ENCODE measurements around the gene LDB3.

LDB3 gene

GRCh38 chr10:86690657-86691084, 22.4 kb downstream of the LDB3 start:
- ATAC-seq = no peak

DNA sequence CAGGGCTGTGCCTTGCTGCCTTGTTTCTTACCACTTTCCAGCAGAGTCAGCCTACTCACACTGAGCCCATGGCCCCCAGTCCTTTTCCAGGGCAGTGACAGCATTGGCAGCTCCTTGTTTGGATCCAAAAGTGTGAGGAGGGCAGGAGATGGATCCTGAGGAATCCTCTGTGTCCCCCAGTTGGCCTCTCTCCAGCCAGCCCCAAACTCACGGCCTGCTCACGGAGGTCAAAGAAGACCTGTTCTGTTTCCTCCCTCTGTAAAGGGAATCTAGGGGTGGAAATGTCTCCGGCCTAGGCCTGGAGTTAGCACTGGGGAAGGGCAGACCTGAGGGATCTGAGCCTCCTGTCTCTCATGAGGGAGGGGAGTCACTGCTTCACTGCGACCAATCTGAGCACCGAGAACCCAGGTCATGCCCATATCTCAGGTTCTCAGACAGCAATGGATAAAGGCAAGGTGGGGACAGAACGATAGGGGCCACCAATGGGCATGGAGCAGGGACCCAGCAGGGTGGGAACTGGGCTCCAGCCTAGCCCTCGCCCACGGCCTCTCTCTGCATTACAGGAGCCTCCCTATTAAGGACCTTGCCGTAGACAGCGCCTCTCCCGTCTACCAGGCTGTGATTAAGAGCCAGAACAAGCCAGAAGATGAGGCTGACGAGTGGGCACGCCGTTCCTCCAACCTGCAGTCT, 23.2 kb downstream of the LDB3 start:
- TF ChIP-seq, protein P1, sequence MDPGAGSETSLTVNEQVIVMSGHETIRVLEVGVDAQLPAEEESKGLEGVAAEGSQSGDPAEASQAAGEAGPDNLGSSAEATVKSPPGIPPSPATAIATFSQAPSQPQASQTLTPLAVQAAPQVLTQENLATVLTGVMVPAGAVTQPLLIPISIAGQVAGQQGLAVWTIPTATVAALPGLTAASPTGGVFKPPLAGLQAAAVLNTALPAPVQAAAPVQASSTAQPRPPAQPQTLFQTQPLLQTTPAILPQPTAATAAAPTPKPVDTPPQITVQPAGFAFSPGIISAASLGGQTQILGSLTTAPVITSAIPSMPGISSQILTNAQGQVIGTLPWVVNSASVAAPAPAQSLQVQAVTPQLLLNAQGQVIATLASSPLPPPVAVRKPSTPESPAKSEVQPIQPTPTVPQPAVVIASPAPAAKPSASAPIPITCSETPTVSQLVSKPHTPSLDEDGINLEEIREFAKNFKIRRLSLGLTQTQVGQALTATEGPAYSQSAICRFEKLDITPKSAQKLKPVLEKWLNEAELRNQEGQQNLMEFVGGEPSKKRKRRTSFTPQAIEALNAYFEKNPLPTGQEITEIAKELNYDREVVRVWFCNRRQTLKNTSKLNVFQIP (CRISPR knock-in tag; IDR thresholded peaks at IDR 0.05; ENCODE audit: borderline replicate concordance, low read depth) = no peak
- TF ChIP-seq ZFP30 (CRISPR knock-in tag; IDR thresholded peaks at IDR 0.05) = no peak
- no peak for TF ChIP-seq ZC3H10 (CRISPR knock-in tag; IDR thresholded peaks at IDR 0.05)

More at GRCh38 chr10:86690657-86691084, 22.4 kb downstream of the LDB3 start:
- no peak for TF ChIP-seq ZNF565 (CRISPR knock-in tag; conservative IDR thresholded peaks at IDR 0.05; ENCODE audit: low read depth)
- no peak for TF ChIP-seq ZC3H10 (CRISPR knock-in tag; IDR thresholded peaks at IDR 0.05)
- TF ChIP-seq TCF4 (CRISPR knock-in tag; IDR thresholded peaks at IDR 0.05; ENCODE audit: borderline replicate concordance) = no peak
- TF ChIP-seq, protein P1 (CRISPR knock-in tag; IDR thresholded peaks at IDR 0.05; ENCODE audit: borderline replicate concordance, low read depth) = no peak

GRCh38 chr10:86692023-86692514, 23.8 kb downstream of the LDB3 start:
- TF ChIP-seq ESRRG (CRISPR knock-in tag; IDR thresholded peaks at IDR 0.05) (no peak), ZC3H10 (CRISPR knock-in tag; IDR thresholded peaks at IDR 0.05) (no peak), ZNF70 (CRISPR knock-in tag; IDR thresholded peaks at IDR 0.05) (no peak), ARNTL (CRISPR knock-in tag; IDR thresholded peaks at IDR 0.05; ENCODE audit: borderline replicate concordance, low read depth) (no peak), PPARA (CRISPR knock-in tag; IDR thresholded peaks at IDR 0.05; ENCODE audit: borderline replicate concordance) (no peak), CSDC2 (CRISPR knock-in tag; IDR thresholded peaks at IDR 0.05) (no peak), RARB (CRISPR knock-in tag; IDR thresholded peaks at IDR 0.05) (no peak), ISL1 (CRISPR knock-in tag; IDR thresholded peaks at IDR 0.05) (no peak), BACH2 (CRISPR knock-in tag; IDR thresholded peaks at IDR 0.05; ENCODE audit: borderline replicate concordance) (no peak), TCF4 (CRISPR knock-in tag; IDR thresholded peaks at IDR 0.05; ENCODE audit: borderline replicate concordance) (no peak)
- TF ChIP-seq, protein P1 (CRISPR knock-in tag; IDR thresholded peaks at IDR 0.05; ENCODE audit: borderline replicate concordance, low read depth) = no peak
- TF ChIP-seq, protein P2, sequence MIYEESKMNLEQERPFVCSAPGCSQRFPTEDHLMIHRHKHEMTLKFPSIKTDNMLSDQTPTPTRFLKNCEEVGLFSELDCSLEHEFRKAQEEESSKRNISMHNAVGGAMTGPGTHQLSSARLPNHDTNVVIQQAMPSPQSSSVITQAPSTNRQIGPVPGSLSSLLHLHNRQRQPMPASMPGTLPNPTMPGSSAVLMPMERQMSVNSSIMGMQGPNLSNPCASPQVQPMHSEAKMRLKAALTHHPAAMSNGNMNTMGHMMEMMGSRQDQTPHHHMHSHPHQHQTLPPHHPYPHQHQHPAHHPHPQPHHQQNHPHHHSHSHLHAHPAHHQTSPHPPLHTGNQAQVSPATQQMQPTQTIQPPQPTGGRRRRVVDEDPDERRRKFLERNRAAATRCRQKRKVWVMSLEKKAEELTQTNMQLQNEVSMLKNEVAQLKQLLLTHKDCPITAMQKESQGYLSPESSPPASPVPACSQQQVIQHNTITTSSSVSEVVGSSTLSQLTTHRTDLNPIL (CRISPR knock-in tag; IDR thresholded peaks at IDR 0.05; ENCODE audit: low read depth) = no peak
- no peak for ATAC-seq

More for the DNA sequence above, 23.2 kb downstream of the LDB3 start:
- no peak for ATAC-seq

- TF ChIP-seq SNAI2 (CRISPR knock-in tag; IDR thresholded peaks at IDR 0.05) = no peak
- no peak for TF ChIP-seq ZNF565 (CRISPR knock-in tag; conservative IDR thresholded peaks at IDR 0.05; ENCODE audit: low read depth)
- TF ChIP-seq ZC3H10 (CRISPR knock-in tag; IDR thresholded peaks at IDR 0.05) = no peak
- no peak for TF ChIP-seq TOX (CRISPR knock-in tag; IDR thresholded peaks at IDR 0.05; ENCODE audit: borderline replicate concordance)
- TF ChIP-seq, protein P3, sequence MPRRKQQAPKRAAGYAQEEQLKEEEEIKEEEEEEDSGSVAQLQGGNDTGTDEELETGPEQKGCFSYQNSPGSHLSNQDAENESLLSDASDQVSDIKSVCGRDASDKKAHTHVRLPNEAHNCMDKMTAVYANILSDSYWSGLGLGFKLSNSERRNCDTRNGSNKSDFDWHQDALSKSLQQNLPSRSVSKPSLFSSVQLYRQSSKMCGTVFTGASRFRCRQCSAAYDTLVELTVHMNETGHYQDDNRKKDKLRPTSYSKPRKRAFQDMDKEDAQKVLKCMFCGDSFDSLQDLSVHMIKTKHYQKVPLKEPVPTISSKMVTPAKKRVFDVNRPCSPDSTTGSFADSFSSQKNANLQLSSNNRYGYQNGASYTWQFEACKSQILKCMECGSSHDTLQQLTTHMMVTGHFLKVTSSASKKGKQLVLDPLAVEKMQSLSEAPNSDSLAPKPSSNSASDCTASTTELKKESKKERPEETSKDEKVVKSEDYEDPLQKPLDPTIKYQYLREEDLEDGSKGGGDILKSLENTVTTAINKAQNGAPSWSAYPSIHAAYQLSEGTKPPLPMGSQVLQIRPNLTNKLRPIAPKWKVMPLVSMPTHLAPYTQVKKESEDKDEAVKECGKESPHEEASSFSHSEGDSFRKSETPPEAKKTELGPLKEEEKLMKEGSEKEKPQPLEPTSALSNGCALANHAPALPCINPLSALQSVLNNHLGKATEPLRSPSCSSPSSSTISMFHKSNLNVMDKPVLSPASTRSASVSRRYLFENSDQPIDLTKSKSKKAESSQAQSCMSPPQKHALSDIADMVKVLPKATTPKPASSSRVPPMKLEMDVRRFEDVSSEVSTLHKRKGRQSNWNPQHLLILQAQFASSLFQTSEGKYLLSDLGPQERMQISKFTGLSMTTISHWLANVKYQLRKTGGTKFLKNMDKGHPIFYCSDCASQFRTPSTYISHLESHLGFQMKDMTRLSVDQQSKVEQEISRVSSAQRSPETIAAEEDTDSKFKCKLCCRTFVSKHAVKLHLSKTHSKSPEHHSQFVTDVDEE (CRISPR knock-in tag; IDR thresholded peaks at IDR 0.05) = no peak
- no peak for TF ChIP-seq ZFP3 (CRISPR knock-in tag; IDR thresholded peaks at IDR 0.05)
- no peak for TF ChIP-seq GLIS3 (CRISPR knock-in tag; IDR thresholded peaks at IDR 0.05)
- TF ChIP-seq ESRRG (CRISPR knock-in tag; IDR thresholded peaks at IDR 0.05) = no peak
- no peak for TF ChIP-seq PPARA (CRISPR knock-in tag; IDR thresholded peaks at IDR 0.05; ENCODE audit: borderline replicate concordance)
- no peak for TF ChIP-seq CSDC2 (CRISPR knock-in tag; IDR thresholded peaks at IDR 0.05)
- TF ChIP-seq, protein P1 (CRISPR knock-in tag; IDR thresholded peaks at IDR 0.05; ENCODE audit: borderline replicate concordance, low read depth) = no peak
- TF ChIP-seq ARNTL (CRISPR knock-in tag; IDR thresholded peaks at IDR 0.05; ENCODE audit: borderline replicate concordance, low read depth) = no peak
- TF ChIP-seq OSR1 (CRISPR knock-in tag; IDR thresholded peaks at IDR 0.05) = no peak
- no peak for TF ChIP-seq RARB (CRISPR knock-in tag; IDR thresholded peaks at IDR 0.05)
- ATAC-seq = no peak
Observed at GRCh38 chr10:86692664-86693063, 24.4 kb downstream of the LDB3 start.
